MCF 10A (cell line): ENCODE results near the gene CIT. TPM values are rescaled to one million over a fixed set of nuclear protein-coding genes. Genes with fewer than 3 reads are reported as not detected.
"Not testable (repeated sequence)": the region's sequence is repeated elsewhere in the genome, so short reads cannot be mapped to it uniquely, and the experiment has no call there.

Experiments
- BruUV-seq: library from RNA; stranded (reverse); fragments of 400-500 nt; replicated peaks from 2 replicates; lab custom pipeline; 2021; lab: Mats Ljungman, UMichigan
- CTCF ChIA-PET: fragments of 300-600 bp; sonication (Branson Sonifier 250); formaldehyde crosslinking; extraction: SDS; loops from one replicate; lab custom pipeline; 2021; ENCODE audit warnings: antibody characterized with exemption, inconsistent platforms; lab: Yijun Ruan, JAX
- POLR2A ChIA-PET: fragments of 300-600, 350-650 bp; sonication (Branson Sonifier 250); formaldehyde crosslinking; extraction: SDS; loops from one replicate; lab custom pipeline; 2020; ENCODE audit warnings: antibody characterized with exemption, inconsistent platforms; lab: Yijun Ruan, JAX
- DNase-seq: peaks from one replicate; pipeline ENCODE4 v3.0.0-alpha.2; 2018; ENCODE audit not compliant: unreplicated experiment
- H3K27ac Mint-ChIP-seq: one replicate; pipeline ENCODE4 v1.8.0; 2022; ENCODE audit warnings: mild to moderate bottlenecking, low read depth, mixed read lengths; ENCODE audit not compliant: unreplicated experiment
- H3K27me3 Mint-ChIP-seq: one replicate; pipeline ENCODE4 v1.8.0; 2022; ENCODE audit warnings: mixed read lengths; ENCODE audit not compliant: insufficient read depth, unreplicated experiment
- H3K36me3 Mint-ChIP-seq: one replicate; pipeline ENCODE4 v1.8.0; 2022; ENCODE audit warnings: mild to moderate bottlenecking, moderate library complexity, mixed read lengths; ENCODE audit not compliant: insufficient read depth, unreplicated experiment
- H3K4me1 Mint-ChIP-seq: one replicate; pipeline ENCODE4 v1.8.0; 2022; ENCODE audit warnings: mixed read lengths; ENCODE audit not compliant: insufficient read depth, unreplicated experiment
- H3K4me3 Mint-ChIP-seq: one replicate; pipeline ENCODE4 v1.8.0; 2022; ENCODE audit warnings: mild to moderate bottlenecking, moderate library complexity, mixed read lengths; ENCODE audit not compliant: unreplicated experiment
- H3K9me3 Mint-ChIP-seq: one replicate; pipeline ENCODE4 v1.8.0; 2022; ENCODE audit warnings: mixed read lengths; ENCODE audit not compliant: unreplicated experiment
- intact Hi-C: fragments of 100-400 bp; cut with micrococcal nuclease; formaldehyde crosslinking; loops from 2 replicates; pipeline ENCODE4 v1.14.1; 2022
- total RNA-seq: library from RNA; stranded (reverse); gene quantifications from 2 replicates; pipeline ENCODE4 v1.2.3, GENCODE V29; 2022
- TF ChIP-seq, protein P1 (sequence below): fragments of 200-600 bp; IDR thresholded peaks from one replicate; pipeline ENCODE4 v1.8.0; 2022; ENCODE audit warnings: antibody characterized with exemption, mild to moderate bottlenecking; ENCODE audit not compliant: unreplicated experiment

The CIT gene
- total RNA-seq, 1 experiment from 2014 or later = 25.0 TPM

DNA sequence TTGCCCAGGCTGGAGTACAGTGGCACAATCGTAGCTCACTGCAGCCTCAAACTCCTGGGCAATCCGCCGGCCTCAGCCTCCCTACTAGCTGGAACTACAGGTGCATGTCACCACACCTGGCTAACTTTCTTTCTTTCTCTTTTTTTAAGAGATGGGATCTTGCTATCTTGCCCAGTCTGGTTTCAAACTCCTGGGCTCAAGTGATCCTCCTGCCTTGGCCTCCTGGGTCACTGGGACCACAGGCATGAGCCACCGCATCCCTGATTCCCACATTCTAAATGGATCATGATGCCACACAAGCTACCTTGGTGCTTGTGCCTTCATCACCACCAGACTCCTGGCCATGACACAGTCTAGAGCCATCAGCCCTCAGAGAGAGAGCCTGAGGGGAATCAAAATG, 165.4 kb downstream of the CIT start:
- CTCF ChIA-PET = interaction anchor here (0.7 to 1.6 kb wide), 5 partner anchors 9 to 44 kb away, joined by 3 to 4 read pairs (median 3); partner anchors contain the start of gene PRKAB1

GRCh38 chr12:119710965-119711551, 166.1 kb downstream of the CIT start:
- ChIA-PET POLR2A (interaction anchor here (1.0 to 1.1 kb wide), 2 partner anchors 19 to 21 kb away, joined by 3 read pairs; no protein-coding TSS in a partner anchor), CTCF (interaction anchor here (0.7 to 1.6 kb wide), 8 partner anchors 9 to 69 kb away, joined by 3 to 6 read pairs (median 4); partner anchors contain the start of gene PRKAB1)
- TF ChIP-seq, protein P1, sequence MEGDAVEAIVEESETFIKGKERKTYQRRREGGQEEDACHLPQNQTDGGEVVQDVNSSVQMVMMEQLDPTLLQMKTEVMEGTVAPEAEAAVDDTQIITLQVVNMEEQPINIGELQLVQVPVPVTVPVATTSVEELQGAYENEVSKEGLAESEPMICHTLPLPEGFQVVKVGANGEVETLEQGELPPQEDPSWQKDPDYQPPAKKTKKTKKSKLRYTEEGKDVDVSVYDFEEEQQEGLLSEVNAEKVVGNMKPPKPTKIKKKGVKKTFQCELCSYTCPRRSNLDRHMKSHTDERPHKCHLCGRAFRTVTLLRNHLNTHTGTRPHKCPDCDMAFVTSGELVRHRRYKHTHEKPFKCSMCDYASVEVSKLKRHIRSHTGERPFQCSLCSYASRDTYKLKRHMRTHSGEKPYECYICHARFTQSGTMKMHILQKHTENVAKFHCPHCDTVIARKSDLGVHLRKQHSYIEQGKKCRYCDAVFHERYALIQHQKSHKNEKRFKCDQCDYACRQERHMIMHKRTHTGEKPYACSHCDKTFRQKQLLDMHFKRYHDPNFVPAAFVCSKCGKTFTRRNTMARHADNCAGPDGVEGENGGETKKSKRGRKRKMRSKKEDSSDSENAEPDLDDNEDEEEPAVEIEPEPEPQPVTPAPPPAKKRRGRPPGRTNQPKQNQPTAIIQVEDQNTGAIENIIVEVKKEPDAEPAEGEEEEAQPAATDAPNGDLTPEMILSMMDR = no peak
- Mint-ChIP-seq H3K27me3 (no peaks in the 10 kb centered on the region), H3K36me3 (peaks cover 19% of the 10 kb centered on the region), H3K4me3 (no peak overlapping the region), H3K9me3 (peaks cover 8% of the 10 kb centered on the region), H3K27ac (no peak overlapping the region), H3K4me1 (peaks cover 9% of the 10 kb centered on the region)
- DNase-seq = no peak
- intact Hi-C loops = no loop called here
- no TSS peak for BruUV-seq

More for the DNA sequence above, 165.4 kb downstream of the CIT start:
- H3K36me3 Mint-ChIP-seq = peaks cover 22% of the 10 kb centered on the region
- TF ChIP-seq, protein P1 = no peak
- H3K4me3 Mint-ChIP-seq = no peak overlapping the region
- peak overlapping the region; percentile 59 for H3K27ac Mint-ChIP-seq
- intact Hi-C loops = no loop called here
- no peaks in the 10 kb centered on the region for H3K27me3 Mint-ChIP-seq
- POLR2A ChIA-PET = no interaction called here
- peaks cover 14% of the 10 kb centered on the region for H3K4me1 Mint-ChIP-seq
- peaks cover 8% of the 10 kb centered on the region for H3K9me3 Mint-ChIP-seq
- BruUV-seq = no TSS peak
- no peak for DNase-seq

DNA sequence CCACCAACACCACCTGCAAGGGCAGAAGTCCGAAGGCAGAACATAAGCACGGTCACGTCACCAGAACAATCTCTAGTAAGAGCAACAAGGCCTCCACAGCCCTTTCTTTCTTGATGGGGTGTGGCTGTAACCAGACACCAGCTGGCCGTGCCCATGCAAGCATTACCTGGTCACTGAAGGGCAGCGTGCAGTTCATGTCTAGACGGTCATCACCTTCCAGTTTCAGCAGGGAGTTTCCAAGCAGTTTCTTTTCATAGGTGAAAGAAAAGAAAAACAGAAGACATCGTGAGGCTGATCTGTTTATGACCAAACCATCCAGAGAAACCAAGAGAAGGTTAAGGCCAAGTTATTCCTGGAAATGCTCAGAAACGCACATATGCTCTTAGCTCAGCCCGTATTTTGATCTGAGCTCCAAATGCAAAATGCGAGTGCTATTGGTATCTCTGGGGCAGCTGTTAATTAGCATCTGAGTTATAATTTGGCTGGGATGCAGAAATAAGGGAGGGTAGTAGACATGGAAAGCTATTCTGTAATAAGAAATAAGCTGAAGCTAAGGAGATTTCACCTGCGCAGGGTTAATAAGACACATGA, 166.7 kb downstream of the CIT start:
- peaks cover 6% of the 10 kb centered on the region for H3K9me3 Mint-ChIP-seq
- DNase-seq = peak; percentile 8
- H3K27me3 Mint-ChIP-seq = no peaks in the 10 kb centered on the region
- peaks cover 5% of the 10 kb centered on the region for H3K4me1 Mint-ChIP-seq
- peaks cover 15% of the 10 kb centered on the region for H3K36me3 Mint-ChIP-seq
- TF ChIP-seq, protein P1 = no peak
- no peak overlapping the region for H3K27ac Mint-ChIP-seq
- no peak overlapping the region for H3K4me3 Mint-ChIP-seq
- POLR2A ChIA-PET = interaction anchor here (0.6 to 1.1 kb wide), 3 partner anchors 18 to 1400 kb away, joined by 3 read pairs; no protein-coding TSS in a partner anchor
- intact Hi-C loops = no loop called here
- BruUV-seq = no TSS peak
- CTCF ChIA-PET = interaction anchor here (0.7 to 1.6 kb wide), 8 partner anchors 8 to 231 kb away, joined by 3 to 6 read pairs (median 4); no protein-coding TSS in a partner anchor

GRCh38 chr12:119706427-119706826, 170.7 kb downstream of the CIT start:
- H3K27ac Mint-ChIP-seq, H3K9me3 Mint-ChIP-seq, BruUV-seq, H3K27me3 Mint-ChIP-seq, H3K4me3 Mint-ChIP-seq, H3K36me3 Mint-ChIP-seq, DNase-seq, POLR2A ChIA-PET, H3K4me1 Mint-ChIP-seq, intact Hi-C loops: not testable (repeated sequence)
- CTCF ChIA-PET = interaction anchor here (0.6 kb wide), 1 partner anchor 38 kb away, joined by 4 read pairs; no protein-coding TSS in a partner anchor
